ENCODE measurements around the gene MORC2. TPM values are rescaled to one million over a fixed set of nuclear protein-coding genes. Genes with fewer than 3 reads are reported as not detected.

MORC2 gene
- total and polyA plus RNA-seq, 9 of the 15 experiments (the other 6 are each of a cell fraction or from before 2014, with no cell fraction given) = 3.3 to 34.7 (median 16.7) TPM

GRCh38 chr22:31001124-31001770 lies 32.7 kb upstream of the MORC2 start:
- POLR2A ChIA-PET = no interaction called here
- Histone ChIP-seq H3K27me3 (ENCODE audit: control insufficient read depth in 2 of 2, insufficient read depth in 2 of 2, low read length in 2 of 2) (no peaks in the 10 kb centered on the region), H3K79me2 (ENCODE audit: control insufficient read depth, insufficient read depth, low read length) (no peaks in the 10 kb centered on the region), H3K9me3 (replicated peaks; ENCODE audit: control insufficient read depth, insufficient read depth, low read depth, low read length) (0 out of 2 replicates have a peak, but pooled peaks cover 2% of the 10 kb centered on the region), H3K9ac (ENCODE audit: insufficient read depth in 1 of 2, low read depth in 2 of 2, low read length in 2 of 2) (no peak overlapping the region), H3K4me3 (no peak overlapping the region), H3K36me3 (ENCODE audit: control insufficient read depth, insufficient read depth, low read length) (no peaks in the 10 kb centered on the region), H4K20me1 (replicated peaks; ENCODE audit: control insufficient read depth, insufficient read depth, low read length) (no peaks in the 10 kb centered on the region), H3K4me2 (ENCODE audit: insufficient read depth, low read length) (no peak overlapping the region), H2AFZ (ENCODE audit: low read depth, low read length) (no peak overlapping the region), H3K27ac (ENCODE audit: extremely low read depth, low read depth, low read length) (no peak overlapping the region), H3K9me1 (ENCODE audit: control insufficient read depth, insufficient read depth, low read length) (no peaks in the 10 kb centered on the region), H3K4me1 (replicated peaks in 1 of 2; ENCODE audit: control insufficient read depth in 2 of 2, insufficient read depth in 2 of 2, low read length in 2 of 2) (peaks cover 0 to 3% of the 10 kb centered on the region in 2 experiments; a peak in 3 of 5 replicates)
- no TSS peak for BruUV-seq (replicated peaks)
- intact Hi-C loops (cut with micrococcal nuclease) = no loop called here
- in situ Hi-C loops (cut with MboI) = no loop called here
- CTCF ChIA-PET (ENCODE audit: low intra/inter-chr PET ratio) = no interaction called here
- no peak for ATAC-seq
- no peak for FAIRE-seq
- WGBS (ENCODE audit: insufficient coverage, low coverage, missing lambda C conversion rate) = 45% methylated on average over 6 of the region's 6 CpGs
- DNase-seq (ENCODE audit: extremely low read depth in 1 of 4, low spot score in 3 of 4) = no peak
- TF ChIP-seq ZNF3 (CRISPR knock-in tag; IDR thresholded peaks at IDR 0.05) (no peak), E2F6 (IDR thresholded peaks at IDR 0.05; ENCODE audit: borderline replicate concordance in 1 of 2, extremely low read depth in 1 of 2, insufficient read depth in 1 of 2, insufficient read length in 1 of 2, low read depth in 1 of 2, low read length in 1 of 2, poor library complexity in 1 of 2, severe bottlenecking in 1 of 2) (no peak), ATF3 (IDR thresholded peaks at IDR 0.05) (no peak), ATF3 (CRISPR knock-in tag; conservative IDR thresholded peaks at IDR 0.05) (no peak), ARID3B (CRISPR knock-in tag; IDR thresholded peaks at IDR 0.05; ENCODE audit: borderline replicate concordance) (no peak), HNRNPH1 (optimal IDR thresholded peaks at IDR 0.05; ENCODE audit: low read depth, low read length) (no peak), ZZZ3 (IDR thresholded peaks at IDR 0.05) (no peak), ZNF589 (CRISPR knock-in tag; IDR thresholded peaks at IDR 0.05; ENCODE audit: low read depth) (no peak), TCF15 (CRISPR knock-in tag; IDR thresholded peaks at IDR 0.05) (no peak), SETDB1 (IDR thresholded peaks at IDR 0.05; ENCODE audit: low read length) (no peak), IRF2 (CRISPR knock-in tag; IDR thresholded peaks at IDR 0.05) (no peak)
- TF ChIP-seq, protein P1, sequence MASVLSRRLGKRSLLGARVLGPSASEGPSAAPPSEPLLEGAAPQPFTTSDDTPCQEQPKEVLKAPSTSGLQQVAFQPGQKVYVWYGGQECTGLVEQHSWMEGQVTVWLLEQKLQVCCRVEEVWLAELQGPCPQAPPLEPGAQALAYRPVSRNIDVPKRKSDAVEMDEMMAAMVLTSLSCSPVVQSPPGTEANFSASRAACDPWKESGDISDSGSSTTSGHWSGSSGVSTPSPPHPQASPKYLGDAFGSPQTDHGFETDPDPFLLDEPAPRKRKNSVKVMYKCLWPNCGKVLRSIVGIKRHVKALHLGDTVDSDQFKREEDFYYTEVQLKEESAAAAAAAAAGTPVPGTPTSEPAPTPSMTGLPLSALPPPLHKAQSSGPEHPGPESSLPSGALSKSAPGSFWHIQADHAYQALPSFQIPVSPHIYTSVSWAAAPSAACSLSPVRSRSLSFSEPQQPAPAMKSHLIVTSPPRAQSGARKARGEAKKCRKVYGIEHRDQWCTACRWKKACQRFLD (CRISPR knock-in tag; IDR thresholded peaks at IDR 0.05) = no peak
- TF ChIP-seq, protein P2, sequence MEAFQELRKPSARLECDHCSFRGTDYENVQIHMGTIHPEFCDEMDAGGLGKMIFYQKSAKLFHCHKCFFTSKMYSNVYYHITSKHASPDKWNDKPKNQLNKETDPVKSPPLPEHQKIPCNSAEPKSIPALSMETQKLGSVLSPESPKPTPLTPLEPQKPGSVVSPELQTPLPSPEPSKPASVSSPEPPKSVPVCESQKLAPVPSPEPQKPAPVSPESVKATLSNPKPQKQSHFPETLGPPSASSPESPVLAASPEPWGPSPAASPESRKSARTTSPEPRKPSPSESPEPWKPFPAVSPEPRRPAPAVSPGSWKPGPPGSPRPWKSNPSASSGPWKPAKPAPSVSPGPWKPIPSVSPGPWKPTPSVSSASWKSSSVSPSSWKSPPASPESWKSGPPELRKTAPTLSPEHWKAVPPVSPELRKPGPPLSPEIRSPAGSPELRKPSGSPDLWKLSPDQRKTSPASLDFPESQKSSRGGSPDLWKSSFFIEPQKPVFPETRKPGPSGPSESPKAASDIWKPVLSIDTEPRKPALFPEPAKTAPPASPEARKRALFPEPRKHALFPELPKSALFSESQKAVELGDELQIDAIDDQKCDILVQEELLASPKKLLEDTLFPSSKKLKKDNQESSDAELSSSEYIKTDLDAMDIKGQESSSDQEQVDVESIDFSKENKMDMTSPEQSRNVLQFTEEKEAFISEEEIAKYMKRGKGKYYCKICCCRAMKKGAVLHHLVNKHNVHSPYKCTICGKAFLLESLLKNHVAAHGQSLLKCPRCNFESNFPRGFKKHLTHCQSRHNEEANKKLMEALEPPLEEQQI (IDR thresholded peaks at IDR 0.05) = no peak

All from K562 (cell line).